ENCODE results near the gene P4HA3.
A peak's percentile ranks its signal among the peaks of the same experiment; 100 is the strongest.

Gene P4HA3

GRCh38 chr11:74257959-74258553 lies 53.4 kb downstream of the P4HA3 start:
- DNase-seq: no peak

DNA sequence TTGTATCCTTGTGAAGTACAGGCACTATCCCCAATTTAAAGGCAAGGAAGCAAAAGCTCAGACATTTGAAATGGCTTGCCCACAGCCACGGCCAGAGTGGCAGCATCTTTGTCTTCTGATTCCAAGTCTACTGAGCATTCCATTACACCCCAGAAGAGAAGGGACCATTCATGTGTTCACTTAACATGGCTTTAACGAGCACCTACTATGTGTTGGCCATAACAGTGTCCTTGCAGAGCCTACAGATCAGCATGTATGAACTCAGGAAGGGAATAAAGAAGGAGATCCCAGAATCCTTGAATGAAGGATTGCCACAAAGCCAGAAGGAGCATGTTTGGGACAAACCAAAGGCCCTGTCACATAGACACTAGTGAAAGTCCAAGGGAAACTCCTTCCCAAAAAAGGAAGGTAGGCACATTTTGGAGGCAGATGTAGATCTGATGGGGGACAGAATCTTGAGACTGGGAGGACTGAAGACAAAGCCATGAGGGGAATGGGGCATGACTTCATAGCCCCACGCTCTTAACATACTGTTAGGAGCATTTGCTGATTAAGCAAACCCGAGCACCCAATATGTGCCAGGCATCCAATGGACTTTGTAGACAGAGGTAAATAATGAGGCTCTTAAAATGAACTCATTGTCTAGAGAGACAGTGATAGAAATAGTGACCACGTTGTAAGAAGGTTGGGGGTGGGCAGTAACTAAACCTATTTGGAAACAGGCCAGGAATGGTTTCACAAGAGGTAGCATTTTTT lies 54.9 kb downstream of the P4HA3 start:
- no peak for DNase-seq

DNA sequence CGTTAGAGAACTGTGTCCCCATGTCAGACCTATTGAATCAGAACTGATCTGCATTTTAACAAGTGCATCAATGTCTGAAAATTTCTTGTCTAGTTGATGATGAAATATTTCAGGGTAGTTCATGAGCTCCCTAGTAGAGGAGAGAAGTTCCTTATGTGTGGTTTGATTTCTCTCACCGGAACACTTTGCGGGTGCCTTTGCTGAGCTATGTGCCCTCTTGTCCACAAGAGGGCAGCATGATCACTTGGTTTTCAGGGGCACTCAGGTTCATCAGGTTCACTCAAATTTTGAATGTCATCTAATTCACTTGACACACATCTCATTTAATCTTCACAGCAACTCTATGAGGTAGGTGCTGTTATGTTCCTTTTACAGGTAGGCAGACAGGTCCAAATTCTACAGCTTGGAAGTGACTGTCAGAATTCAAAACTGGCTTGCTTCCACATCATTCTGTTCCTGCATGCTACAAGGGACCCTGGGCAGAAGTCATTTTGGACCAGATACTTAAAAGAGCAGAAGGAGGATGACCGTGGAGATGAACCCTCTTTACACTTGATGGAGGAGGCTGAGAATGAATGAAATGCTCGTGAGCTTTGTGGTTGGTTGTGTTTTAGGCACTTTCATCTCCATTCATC lies 55.6 kb downstream of the P4HA3 start:
- peak; percentile 49 for DNase-seq

GRCh38 chr11:74253361-74253760 lies 58.1 kb downstream of the P4HA3 start:
- DNase-seq: no peak

DNA sequence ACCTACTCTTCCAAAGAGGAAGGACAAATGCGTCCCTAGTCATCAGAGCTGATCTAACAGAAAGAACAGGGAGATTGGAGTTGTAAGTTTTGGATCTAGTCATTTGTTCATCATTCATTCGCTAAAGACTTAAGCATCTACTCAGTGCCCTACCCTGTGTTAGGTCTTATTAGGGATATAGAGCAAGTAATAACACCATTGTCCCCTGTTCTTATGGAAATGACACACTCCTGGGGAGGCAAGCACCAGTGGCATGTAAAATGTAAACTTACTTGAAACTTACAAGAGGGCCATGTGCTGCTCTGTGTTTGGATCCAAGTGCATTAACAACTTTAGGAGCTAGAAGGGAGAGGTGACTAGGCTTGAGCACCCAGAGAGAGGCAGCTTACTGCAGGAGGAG lies 61.9 kb downstream of the P4HA3 start:
- DNase-seq: no peak

GRCh38 chr11:74248469-74248868 lies 63.0 kb downstream of the P4HA3 start:
- DNase-seq: no peak

GRCh38 chr11:74238243-74238642 lies 73.2 kb downstream of the P4HA3 start:
- DNase-seq: no peak

DNA sequence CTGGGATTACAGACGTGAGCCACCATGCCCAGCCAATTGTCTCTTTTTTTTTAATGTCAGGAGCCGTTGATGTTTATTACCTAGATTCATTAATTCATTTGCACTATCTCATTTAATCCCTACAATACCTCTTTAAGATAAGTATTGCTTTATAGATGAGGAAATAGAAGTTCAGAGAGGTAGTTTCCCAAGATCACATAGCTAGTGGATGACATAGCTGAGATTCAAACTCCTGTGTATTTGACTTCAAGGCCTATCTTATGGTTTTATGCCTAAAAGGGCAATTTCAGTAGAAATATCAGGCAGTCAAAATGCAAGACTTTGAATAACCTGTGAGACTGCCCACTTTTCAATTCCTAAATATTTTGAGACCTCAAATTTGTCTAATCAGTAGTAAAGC lies 73.9 kb downstream of the P4HA3 start:
- DNase-seq: no peak

DNA sequence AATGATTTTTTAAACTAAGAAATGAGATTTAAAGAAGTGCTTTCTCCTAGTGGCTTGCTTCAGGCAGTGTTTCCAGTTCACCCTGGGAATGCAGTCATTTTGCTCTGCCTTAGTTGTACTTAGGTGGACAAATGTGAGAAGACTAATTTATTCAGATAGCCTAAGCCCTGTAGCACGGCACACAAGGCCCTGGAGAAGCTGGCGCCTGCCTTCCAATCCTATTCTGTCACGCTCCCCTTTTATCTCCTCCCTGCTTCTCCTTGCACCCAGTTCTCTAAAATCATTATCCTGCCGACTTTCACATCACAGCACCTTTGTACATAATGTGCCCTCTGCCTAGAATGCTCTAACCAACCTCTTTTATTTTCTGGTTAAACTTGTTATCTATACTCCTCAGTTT lies 76.3 kb downstream of the P4HA3 start:
- no peak for DNase-seq

GRCh38 chr11:74233683-74234082 lies 77.8 kb downstream of the P4HA3 start:
- no peak for DNase-seq

DNA sequence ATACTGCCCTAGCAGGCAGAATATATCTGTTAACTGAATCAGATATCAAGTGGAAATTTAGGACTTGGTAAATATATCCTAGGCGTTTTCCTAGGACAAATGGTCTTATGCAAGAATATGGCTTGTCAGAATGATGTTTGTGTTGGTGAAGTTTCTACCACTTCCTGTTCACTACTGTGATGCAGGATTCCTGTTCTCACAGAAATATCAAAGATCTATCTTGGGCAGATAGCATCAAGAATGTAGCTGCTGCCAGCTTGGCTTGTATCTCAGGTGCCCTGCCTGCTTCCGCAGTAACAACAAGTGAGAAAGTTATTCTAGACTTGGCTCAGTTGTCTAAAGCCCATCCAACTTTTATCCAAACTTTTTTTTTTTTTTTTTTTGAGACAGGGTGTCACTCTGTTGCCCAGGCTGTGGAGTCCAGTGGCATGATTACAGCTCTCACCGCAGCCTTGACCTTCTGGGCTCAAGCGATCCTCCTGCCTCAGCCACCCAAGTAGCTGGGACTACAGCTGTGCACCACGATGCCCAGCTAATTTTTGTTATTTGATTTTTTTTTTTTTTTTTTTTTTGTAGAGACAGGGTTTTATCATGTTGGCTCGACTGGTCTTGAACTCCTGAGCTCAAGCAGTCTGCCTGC lies 79.0 kb downstream of the P4HA3 start:
- DNase-seq: no peak

GRCh38 chr11:74226907-74227306 lies 84.5 kb downstream of the P4HA3 start:
- no peak for DNase-seq

DNA sequence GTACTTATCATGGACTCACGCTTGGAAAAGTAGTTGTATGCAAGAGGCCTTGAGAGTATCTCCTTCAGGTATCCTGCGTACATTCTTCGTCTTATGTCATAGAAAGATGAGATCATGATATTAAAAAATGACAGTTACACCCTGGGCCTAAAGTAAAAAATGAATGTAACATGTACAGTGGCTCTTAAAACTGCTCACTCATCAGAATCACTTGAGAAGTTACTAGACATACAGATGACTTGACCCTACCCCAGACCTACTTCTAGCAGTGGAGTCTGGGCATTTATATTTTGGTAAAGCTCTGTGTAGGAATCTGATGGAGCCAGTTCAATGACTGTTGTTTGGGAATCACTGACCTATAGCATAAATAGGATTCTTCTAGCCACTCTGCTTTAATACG lies 85.9 kb downstream of the P4HA3 start:
- DNase-seq: no peak

- DNase-seq: no peak
These were observed 89.6 kb downstream of the P4HA3 start for GRCh38 chr11:74221816-74222215.

- no peak for DNase-seq
These were observed 91.1 kb downstream of the P4HA3 start for GRCh38 chr11:74220376-74220775.

Measured in activated naive CD4-positive, alpha-beta T cell treated with anti-CD3 and anti-CD28 coated beads, Interleukin-2, amount 50 U/mL, for 16 hours (primary cell).